Esophagus squamous epithelium (tissue), 5 donors: ENCODE measurements around the gene FBXL2. TPM values are rescaled to one million over a fixed set of nuclear protein-coding genes. Genes with fewer than 3 reads are reported as not detected.
"Not testable (repeated sequence)": the region's sequence is repeated elsewhere in the genome, so short reads cannot be mapped to it uniquely, and the experiment has no call there.

Experiments
- DNase-seq: peaks from one replicate; lab custom pipeline; 2025; lab: John Stamatoyannopoulos, UW
- H3K27ac ChIP-seq, 4 donors: fragments of 200-600 bp; sonication (generic); one replicate each; pipeline ENCODE4 v1.5.1; 2016 to 2019; ENCODE audit warnings: mild to moderate bottlenecking in 1 of 4
- H3K27me3 ChIP-seq, 4 donors: fragments of 200-600 bp; sonication (generic); 1 replicate in 3 of 4; 2 replicates in 1 of 4; pipeline versions ENCODE4 v1.5.1 to v1.6.0; 2017 to 2021; ENCODE audit warnings: antibody characterized with exemption in 1 of 4
- H3K36me3 ChIP-seq, 3 donors: fragments of 200-600 bp; sonication (generic); one replicate each; pipeline ENCODE4 v1.5.1; 2016 to 2019
- H3K4me1 ChIP-seq, 3 donors: fragments of 200-600 bp; sonication (generic); one replicate each; pipeline ENCODE4 v1.5.1; 2017 to 2019
- H3K4me3 ChIP-seq, 4 donors: fragments of 200-600 bp; sonication (generic); 1 replicate in 3 of 4; 2 replicates in 1 of 4; pipeline ENCODE4 v1.5.1; 2016 to 2019; ENCODE audit warnings: mild to moderate bottlenecking in 2 of 4, moderate library complexity in 1 of 4
- H3K9me3 ChIP-seq, 3 donors: fragments of 200-600 bp; sonication (generic); one replicate each; pipeline ENCODE4 v1.5.1; 2016 to 2019
- CTCF ChIP-seq, 6 experiments: fragments of 450-650 bp in 4 of 6; fragments of 200-600 bp in 2 of 6; sonication (generic) in 2 of 6; IDR thresholded peaks; one replicate each; pipeline ENCODE4 v1.5.1; 2016 to 2019; ENCODE audit warnings: antibody characterized with exemption in 6 of 6, mild to moderate bottlenecking in 4 of 6, moderate library complexity in 4 of 6
- POLR2A ChIP-seq, 4 donors: fragments of 450-650 bp; IDR thresholded peaks; one replicate each; pipeline ENCODE4 v1.6.1; 2017; ENCODE audit warnings: antibody characterized with exemption in 4 of 4, mild to moderate bottlenecking in 4 of 4, moderate library complexity in 3 of 4
- WGBS, 2 donors: methylation state at CpG; one replicate each; pipeline ENCODE4 v1.1.5; 2018; 5-methylcytosine and 5-hydroxymethylcytosine counted together
- intact Hi-C: fragments of 100-400 bp; cut with DNase I; formaldehyde crosslinking; loops from one replicate; pipeline ENCODE4 v1.15.0; 2022
- total RNA-seq, 4 donors: library from RNA; depleted of rRNA; stranded (reverse); fragments of >200 nt; gene quantifications; one replicate each; pipeline ENCODE4 v1.1.0, GENCODE V29; 2016
- donor health status: DM: yes; HTN: yes; CAD: no.

Gene FBXL2
- total RNA-seq, 4 donors from 2014 or later, result 0.85 to 4.0 (median 1.9) TPM

- DNase-seq, result no peak
- Histone ChIP-seq H3K36me3 (peaks cover 6 to 100% (median 31%) of the 10 kb centered on the region in 3 donors), H3K4me3 (no peak overlapping the region), H3K27ac (no peak overlapping the region), H3K9me3 (no peaks in the 10 kb centered on the region), H3K27me3 (no peaks in the 10 kb centered on the region), H3K4me1 (no peaks in the 10 kb centered on the region)
- intact Hi-C loops, result no loop called here
- 92 to 96% methylated on average over 6 of the region's 6 CpGs for WGBS, 2 donors
- TF ChIP-seq POLR2A (IDR thresholded peaks at IDR 0.05) (no peak), CTCF (IDR thresholded peaks at IDR 0.05) (no peak)
Observed at GRCh38 chr3:33403756-33404155, 126.5 kb downstream of the FBXL2 start.

GRCh38 chr3:33410816-33411215 is 133.6 kb downstream of the FBXL2 start:
- 89 to 92% methylated on average over 3 of the region's 3 CpGs for WGBS, 2 donors
- H3K27ac ChIP-seq, result not testable (repeated sequence)

GRCh38 chr3:33417066-33417673 is 139.9 kb downstream of the FBXL2 start:
- H3K36me3 ChIP-seq, result peaks cover 0 to 90% (median 0%) of the 10 kb centered on the region in 3 donors
- DNase-seq, result no peak
- peaks cover 0 to 10% (median 0%) of the 10 kb centered on the region in 3 donors for H3K4me1 ChIP-seq
- no peaks in the 10 kb centered on the region for H3K9me3 ChIP-seq
- H3K27me3 ChIP-seq, result no peaks in the 10 kb centered on the region
- intact Hi-C loops, result no loop called here
- no peak overlapping the region for H3K27ac ChIP-seq
- 70 to 79% methylated on average over 3 of the region's 3 CpGs for whole genome bisulfite sequencing, 2 donors
- TF ChIP-seq CTCF (IDR thresholded peaks at IDR 0.05) (no peak), POLR2A (IDR thresholded peaks at IDR 0.05) (no peak)
- no peak overlapping the region for H3K4me3 ChIP-seq

More at GRCh38 chr3:33410816-33411215, 133.6 kb downstream of the FBXL2 start:
- peaks cover 6 to 97% (median 16%) of the 10 kb centered on the region in 3 donors for H3K36me3 ChIP-seq
- H3K27me3 ChIP-seq, H3K4me1 ChIP-seq, H3K4me3 ChIP-seq, H3K9me3 ChIP-seq, DNase-seq, intact Hi-C loops: not testable (repeated sequence)

- H3K36me3 ChIP-seq, result peaks cover 0 to 88% (median 0%) of the 10 kb centered on the region in 3 donors
- H3K9me3 ChIP-seq, result no peaks in the 10 kb centered on the region
- H3K4me3 ChIP-seq, result no peak overlapping the region
- DNase-seq, result no peak
- 71 to 96% methylated on average over 1 of the region's 1 CpG for WGBS, 2 donors
- no peak overlapping the region for H3K27ac ChIP-seq
- no peaks in the 10 kb centered on the region for H3K27me3 ChIP-seq
- no peak for TF ChIP-seq POLR2A (IDR thresholded peaks at IDR 0.05)
- no peak for TF ChIP-seq CTCF (IDR thresholded peaks at IDR 0.05)
- H3K4me1 ChIP-seq, result peaks cover 0 to 4% (median 0%) of the 10 kb centered on the region in 3 donors
- intact Hi-C loops, result no loop called here
Observed at GRCh38 chr3:33419948-33420347, 142.7 kb downstream of the FBXL2 start.

GRCh38 chr3:33420966-33421365 is 143.7 kb downstream of the FBXL2 start:
- Histone ChIP-seq H3K36me3 (peaks cover 0 to 87% (median 0%) of the 10 kb centered on the region in 3 donors), H3K27ac (no peak overlapping the region), H3K4me3 (no peak overlapping the region), H3K4me1 (peaks cover 0 to under 1% (median 0%) of the 10 kb centered on the region in 3 donors), H3K9me3 (no peaks in the 10 kb centered on the region), H3K27me3 (no peaks in the 10 kb centered on the region)
- DNase-seq, result no peak
- TF ChIP-seq CTCF (IDR thresholded peaks at IDR 0.05) (no peak), POLR2A (IDR thresholded peaks at IDR 0.05) (no peak)
- intact Hi-C loops, result no loop called here
- no CpG with 5 or more reads among the region's 2 CpGs for WGBS, 2 donors
